Ishikawa (cell line): ENCODE results near the gene ZNF778.

Experiments used
- CEBPB ChIP-seq: IDR thresholded peaks from 2 replicates; pipeline ENCODE4 v1.6.1; 2012
- CREB1 ChIP-seq: IDR thresholded peaks from 2 replicates; pipeline ENCODE4 v1.6.1; 2012; ENCODE audit warnings: low read depth
- EGR1 ChIP-seq: IDR thresholded peaks from 2 replicates; pipeline ENCODE4 v1.6.1; 2012
- EP300 ChIP-seq: IDR thresholded peaks from 2 replicates; pipeline ENCODE4 v1.6.1; 2012; ENCODE audit warnings: borderline replicate concordance
- FOXM1 ChIP-seq: IDR thresholded peaks from 2 replicates; pipeline ENCODE4 v1.6.1; 2012; ENCODE audit warnings: low read depth, borderline replicate concordance
- NFIC ChIP-seq: IDR thresholded peaks from 2 replicates; pipeline ENCODE4 v1.6.1; 2012
- RAD21 ChIP-seq: IDR thresholded peaks from 2 replicates; pipeline ENCODE4 v1.6.1; 2012; ENCODE audit warnings: low read depth
- TAF1 ChIP-seq: IDR thresholded peaks from 2 replicates; pipeline ENCODE4 v1.6.1; 2012; ENCODE audit warnings: low read depth, mild to moderate bottlenecking
- TCF12 ChIP-seq: IDR thresholded peaks from 2 replicates; pipeline ENCODE4 v1.6.1; 2012; ENCODE audit warnings: low read depth
- TEAD4 ChIP-seq: IDR thresholded peaks from 2 replicates; pipeline ENCODE4 v1.6.1; 2012
- YY1 ChIP-seq: IDR thresholded peaks from 2 replicates; pipeline ENCODE4 v1.6.1; 2012; ENCODE audit warnings: low read depth
- ZBTB7A ChIP-seq: IDR thresholded peaks from 2 replicates; pipeline ENCODE4 v1.6.1; 2012; ENCODE audit warnings: low read depth
- TF ChIP-seq, protein P1 (sequence below): IDR thresholded peaks from 2 replicates; pipeline ENCODE4 v1.6.1; 2012
- TF ChIP-seq, protein P2 (sequence below): IDR thresholded peaks from 2 replicates; pipeline ENCODE4 v1.6.1; 2012
- TF ChIP-seq, protein P3 (sequence below): IDR thresholded peaks from 2 replicates; pipeline ENCODE4 v1.6.1; 2012; ENCODE audit warnings: low read depth, mild to moderate bottlenecking

Gene ZNF778

DNA sequence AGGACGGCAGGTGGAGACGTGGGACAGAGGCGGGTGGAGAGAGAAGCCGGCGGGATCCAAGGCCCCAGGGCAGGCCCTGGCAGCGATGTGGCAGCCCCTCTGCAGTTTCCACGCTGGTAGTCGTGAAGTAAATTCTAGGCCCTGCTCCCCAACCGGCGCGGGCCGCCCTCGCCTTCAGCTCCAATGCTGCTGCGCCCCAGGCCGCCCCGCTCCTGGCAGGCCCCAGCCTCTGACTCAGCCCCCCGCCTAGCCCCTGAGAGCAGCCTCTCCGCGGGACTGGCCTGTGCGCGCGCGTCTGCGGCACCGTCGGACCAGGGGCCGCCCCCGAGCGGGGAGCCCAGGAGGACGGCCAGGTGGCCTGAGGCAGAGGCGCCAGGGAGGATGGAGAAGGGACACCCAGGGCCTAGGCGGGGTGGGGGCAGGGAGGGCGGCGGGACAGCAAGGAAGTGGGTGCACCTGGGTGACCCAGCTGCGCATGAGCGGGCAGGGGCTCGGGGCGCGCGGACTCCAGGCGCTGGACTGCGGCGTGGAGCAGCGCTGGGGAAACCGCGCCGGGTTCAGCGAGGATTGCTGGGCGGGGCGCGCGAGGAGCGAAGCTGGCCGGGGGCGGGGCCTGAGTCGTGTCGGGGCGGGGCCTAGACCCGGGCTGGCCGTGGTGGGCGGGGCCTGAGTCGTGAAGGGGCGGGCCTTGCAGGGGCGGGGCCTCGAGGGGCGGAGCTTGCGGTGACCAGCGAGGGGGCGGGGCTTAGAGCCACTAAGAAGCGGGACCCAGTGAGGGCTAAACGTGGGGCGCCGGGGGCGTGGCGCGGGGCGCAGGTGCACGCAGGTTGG is 29.6 kb downstream of the ZNF778 start:
- TF ChIP-seq, protein P1, sequence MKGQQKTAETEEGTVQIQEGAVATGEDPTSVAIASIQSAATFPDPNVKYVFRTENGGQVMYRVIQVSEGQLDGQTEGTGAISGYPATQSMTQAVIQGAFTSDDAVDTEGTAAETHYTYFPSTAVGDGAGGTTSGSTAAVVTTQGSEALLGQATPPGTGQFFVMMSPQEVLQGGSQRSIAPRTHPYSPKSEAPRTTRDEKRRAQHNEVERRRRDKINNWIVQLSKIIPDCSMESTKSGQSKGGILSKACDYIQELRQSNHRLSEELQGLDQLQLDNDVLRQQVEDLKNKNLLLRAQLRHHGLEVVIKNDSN: no peak
- TF ChIP-seq YY1 (no peak), ZBTB7A (peak; percentile 9; the same call in 1 of the 2 replicates), TAF1 (no peak)
- TF ChIP-seq, protein P2, sequence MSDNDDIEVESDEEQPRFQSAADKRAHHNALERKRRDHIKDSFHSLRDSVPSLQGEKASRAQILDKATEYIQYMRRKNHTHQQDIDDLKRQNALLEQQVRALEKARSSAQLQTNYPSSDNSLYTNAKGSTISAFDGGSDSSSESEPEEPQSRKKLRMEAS: peak; percentile 71

DNA sequence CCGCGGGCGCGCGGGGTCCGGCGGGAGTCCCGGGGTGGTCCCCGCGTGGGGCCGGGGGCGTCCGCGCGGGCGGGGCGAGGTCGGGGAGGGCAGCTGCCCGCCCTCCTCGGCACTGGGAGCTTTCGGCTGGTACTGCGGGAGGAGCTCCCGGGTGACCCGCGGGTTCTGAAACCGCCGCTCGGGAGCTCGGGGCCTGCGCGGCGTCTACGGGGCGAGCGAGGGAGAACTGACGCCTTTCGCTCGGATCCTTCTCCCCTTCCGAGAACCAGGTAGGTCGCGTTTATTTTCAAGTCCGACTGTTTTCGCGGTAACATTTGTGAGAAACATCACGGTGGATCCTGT is 30.2 kb downstream of the ZNF778 start:
- 0 out of 2 replicates have a peak, but pooled peaks have one; percentile 40 for TF ChIP-seq ZBTB7A

DNA sequence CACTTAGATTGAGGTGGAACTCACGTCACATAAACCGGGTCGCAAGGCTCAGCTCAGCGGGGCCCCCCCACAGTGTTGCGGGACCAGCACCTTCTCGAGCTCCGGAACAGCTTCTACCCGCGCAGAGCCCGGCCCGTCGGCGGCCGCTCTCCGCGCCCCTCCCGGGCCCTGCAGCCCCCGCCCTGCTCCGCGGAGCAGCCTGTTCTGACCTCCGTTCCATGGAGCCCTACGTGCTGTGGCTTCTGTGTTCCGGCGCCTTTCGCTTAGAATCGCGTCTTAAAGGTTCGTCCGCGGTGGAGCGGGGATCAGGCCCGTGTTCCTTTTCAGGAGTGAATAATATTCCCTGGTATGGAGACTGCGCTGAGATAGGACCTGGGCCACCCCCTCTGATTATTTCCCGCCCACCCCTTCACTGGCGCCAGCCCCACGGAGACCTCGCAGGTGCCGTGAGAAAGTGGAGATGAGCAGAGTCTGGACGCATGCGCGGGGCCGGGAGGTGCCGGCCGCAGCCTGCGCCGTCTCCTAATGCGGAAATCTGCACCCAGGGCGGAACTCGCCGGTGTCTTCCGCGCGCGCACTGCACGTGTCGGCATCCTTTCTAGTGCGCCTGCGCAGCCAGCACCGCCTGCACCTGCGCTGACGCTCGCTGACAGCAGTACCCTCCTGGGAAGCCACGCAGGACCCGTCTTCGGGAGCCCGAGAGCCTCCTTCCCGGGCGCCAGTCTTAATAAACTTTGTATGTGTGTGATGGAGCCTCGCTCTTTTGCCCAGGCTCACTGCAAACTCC is 30.9 kb downstream of the ZNF778 start:
- TF ChIP-seq FOXM1 (no peak), TAF1 (no peak), EP300 (no peak)
- TF ChIP-seq, protein P1: no peak

DNA sequence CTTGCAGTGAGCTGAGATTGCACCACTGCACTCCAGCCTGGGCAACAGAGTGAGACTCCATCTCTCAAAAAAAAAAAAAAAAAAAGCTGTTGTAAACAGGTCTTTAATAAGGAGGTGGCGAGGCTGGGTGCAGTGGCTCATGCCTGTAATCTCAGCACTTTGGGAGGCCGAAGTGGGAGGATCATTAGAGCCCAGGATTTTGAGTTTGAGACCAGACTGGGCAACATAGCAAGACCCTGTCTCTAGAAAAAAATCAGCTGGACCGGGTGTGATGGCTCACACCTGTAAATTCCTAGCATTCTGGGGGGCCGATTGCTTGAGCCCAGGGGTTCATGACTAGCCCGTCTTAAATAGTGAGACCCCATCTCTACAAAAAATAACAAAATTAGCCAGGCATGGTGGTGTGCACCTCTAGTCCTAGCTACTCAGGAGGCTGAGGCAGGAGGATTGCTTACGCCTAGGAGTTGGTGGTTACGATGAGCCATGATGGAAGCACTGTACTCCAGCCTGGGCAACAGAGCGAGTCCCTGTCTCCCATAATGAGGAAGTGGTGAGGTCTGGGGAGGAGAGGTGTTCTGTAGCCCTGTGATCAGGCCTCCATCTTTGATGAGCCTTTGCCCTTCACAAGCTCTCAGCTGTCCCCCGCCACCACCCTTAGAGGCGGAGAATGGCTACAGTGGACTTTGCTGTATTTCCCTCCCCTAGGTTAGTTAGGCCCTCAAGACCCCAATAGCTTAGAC is 36.2 kb downstream of the ZNF778 start:
- no peak for TF ChIP-seq TAF1
- no peak for TF ChIP-seq ZBTB7A
- TF ChIP-seq FOXM1: no peak
- TF ChIP-seq EP300: no peak
- TF ChIP-seq CEBPB: no peak
- TF ChIP-seq TCF12: no peak
- no peak for TF ChIP-seq YY1
- no peak for TF ChIP-seq TEAD4
- no peak for TF ChIP-seq EGR1
- TF ChIP-seq, protein P3, sequence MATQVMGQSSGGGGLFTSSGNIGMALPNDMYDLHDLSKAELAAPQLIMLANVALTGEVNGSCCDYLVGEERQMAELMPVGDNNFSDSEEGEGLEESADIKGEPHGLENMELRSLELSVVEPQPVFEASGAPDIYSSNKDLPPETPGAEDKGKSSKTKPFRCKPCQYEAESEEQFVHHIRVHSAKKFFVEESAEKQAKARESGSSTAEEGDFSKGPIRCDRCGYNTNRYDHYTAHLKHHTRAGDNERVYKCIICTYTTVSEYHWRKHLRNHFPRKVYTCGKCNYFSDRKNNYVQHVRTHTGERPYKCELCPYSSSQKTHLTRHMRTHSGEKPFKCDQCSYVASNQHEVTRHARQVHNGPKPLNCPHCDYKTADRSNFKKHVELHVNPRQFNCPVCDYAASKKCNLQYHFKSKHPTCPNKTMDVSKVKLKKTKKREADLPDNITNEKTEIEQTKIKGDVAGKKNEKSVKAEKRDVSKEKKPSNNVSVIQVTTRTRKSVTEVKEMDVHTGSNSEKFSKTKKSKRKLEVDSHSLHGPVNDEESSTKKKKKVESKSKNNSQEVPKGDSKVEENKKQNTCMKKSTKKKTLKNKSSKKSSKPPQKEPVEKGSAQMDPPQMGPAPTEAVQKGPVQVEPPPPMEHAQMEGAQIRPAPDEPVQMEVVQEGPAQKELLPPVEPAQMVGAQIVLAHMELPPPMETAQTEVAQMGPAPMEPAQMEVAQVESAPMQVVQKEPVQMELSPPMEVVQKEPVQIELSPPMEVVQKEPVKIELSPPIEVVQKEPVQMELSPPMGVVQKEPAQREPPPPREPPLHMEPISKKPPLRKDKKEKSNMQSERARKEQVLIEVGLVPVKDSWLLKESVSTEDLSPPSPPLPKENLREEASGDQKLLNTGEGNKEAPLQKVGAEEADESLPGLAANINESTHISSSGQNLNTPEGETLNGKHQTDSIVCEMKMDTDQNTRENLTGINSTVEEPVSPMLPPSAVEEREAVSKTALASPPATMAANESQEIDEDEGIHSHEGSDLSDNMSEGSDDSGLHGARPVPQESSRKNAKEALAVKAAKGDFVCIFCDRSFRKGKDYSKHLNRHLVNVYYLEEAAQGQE: no peak
- TF ChIP-seq, protein P1: no peak
- no peak for TF ChIP-seq NFIC
- TF ChIP-seq, protein P2: no peak
- TF ChIP-seq RAD21: no peak
- TF ChIP-seq CREB1: no peak

DNA sequence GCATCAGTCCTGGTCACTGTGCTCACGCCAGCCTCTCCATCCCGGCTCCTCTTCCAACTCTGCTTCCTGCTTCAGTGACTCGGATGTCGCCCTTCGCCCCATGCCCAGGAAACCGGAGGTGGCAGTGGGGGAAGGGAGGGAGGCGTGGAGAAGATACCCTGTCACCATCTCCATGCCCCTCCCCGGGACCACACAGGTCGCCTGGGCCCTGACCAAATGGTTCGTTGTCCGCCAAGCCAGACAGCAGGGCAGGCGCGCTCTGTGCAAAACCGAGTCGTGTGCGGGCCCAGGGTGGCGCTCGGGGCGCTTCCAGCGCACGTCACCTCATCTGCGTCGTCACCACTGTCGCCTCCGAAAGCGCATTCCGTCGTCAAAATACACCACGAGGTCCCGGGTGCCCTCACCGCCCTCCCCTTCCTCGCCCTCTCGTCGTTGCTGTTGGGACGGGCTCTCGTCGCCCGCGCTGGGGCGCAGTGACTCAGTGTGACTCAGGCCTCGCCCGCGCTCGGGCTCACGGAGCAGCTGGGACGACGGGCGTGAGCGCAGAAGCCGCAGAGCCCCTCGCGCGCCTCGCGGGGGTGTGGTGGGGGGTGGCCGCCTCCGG is 39.2 kb downstream of the ZNF778 start:
- TF ChIP-seq EP300: no peak
- TF ChIP-seq TCF12: no peak
- no peak for TF ChIP-seq NFIC
- TF ChIP-seq CREB1: no peak
- no peak for TF ChIP-seq RAD21
- TF ChIP-seq YY1: no peak
- TF ChIP-seq EGR1: no peak
- TF ChIP-seq ZBTB7A: no peak
- no peak for TF ChIP-seq TEAD4

DNA sequence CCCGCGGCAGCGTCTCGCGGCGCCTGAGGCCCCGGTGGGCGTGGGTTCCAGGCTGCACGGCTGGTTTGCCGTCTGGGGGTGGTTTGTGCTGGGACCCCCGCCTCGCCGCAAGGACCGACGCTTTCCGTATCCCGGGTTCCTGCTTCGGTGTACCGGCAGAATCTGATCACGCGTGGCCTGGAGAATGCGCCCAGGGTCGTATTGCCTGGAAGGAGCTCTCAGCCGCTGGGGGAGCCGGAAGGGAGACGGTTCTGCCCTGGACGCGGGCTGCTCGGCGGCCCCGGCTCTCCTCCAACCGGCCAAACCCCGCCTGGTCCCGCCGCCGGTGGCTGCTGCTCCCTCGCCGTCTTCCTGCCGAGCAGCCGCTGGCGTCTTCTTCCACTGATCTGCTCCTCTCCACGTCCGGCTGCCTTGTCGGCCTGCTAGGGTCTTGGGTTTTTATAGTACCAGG is 39.8 kb downstream of the ZNF778 start:
- TF ChIP-seq TCF12: no peak
- TF ChIP-seq TAF1: no peak
- TF ChIP-seq EP300: no peak
- TF ChIP-seq CEBPB: no peak
- no peak for TF ChIP-seq ZBTB7A
- TF ChIP-seq FOXM1: no peak
- no peak for TF ChIP-seq CREB1
- TF ChIP-seq TEAD4: no peak
- TF ChIP-seq, protein P2: no peak
- no peak for TF ChIP-seq NFIC
- no peak for TF ChIP-seq EGR1
- TF ChIP-seq, protein P1: no peak
- TF ChIP-seq, protein P3: no peak
- no peak for TF ChIP-seq RAD21
- no peak for TF ChIP-seq YY1
